HepG2 (cell line): ENCODE data around the gene LRRC25. TPM values are rescaled to one million over a fixed set of nuclear protein-coding genes. Genes with fewer than 3 reads are reported as not detected.

Experiments
- BCLAF1 ChIP-seq: fragments of 450-650 bp; IDR thresholded peaks from 2 replicates; pipeline ENCODE4 v1.6.1; 2017; ENCODE audit warnings: mild to moderate bottlenecking
- CBX5 ChIP-seq: sonication (generic); formaldehyde crosslinking; IDR thresholded peaks from 2 replicates; pipeline ENCODE4 v1.4.0; 2020; ENCODE audit warnings: missing genetic modification reagents, borderline replicate concordance
- CEBPZ ChIP-seq: IDR thresholded peaks from 2 replicates; pipeline ENCODE4 v1.6.1; 2012; ENCODE audit warnings: low read length, improper control_type of control experiment
- GABPA ChIP-seq, 2 experiments: IDR thresholded peaks; 2 replicates each; pipeline ENCODE4 v1.6.1; 2011 to 2016; ENCODE audit warnings: low read depth in 2 of 2, low read length in 1 of 2, missing biosample characterization in 1 of 2, missing genetic modification characterization in 1 of 2
- KDM2A ChIP-seq: sonication (generic); formaldehyde crosslinking; IDR thresholded peaks from 2 replicates; pipeline ENCODE4 v1.4.0; 2020; ENCODE audit warnings: low read depth, missing genetic modification reagents, borderline replicate concordance
- MYC ChIP-seq: sonication (generic); formaldehyde crosslinking; IDR thresholded peaks from 2 replicates; pipeline ENCODE4 v1.9.0; 2021; ENCODE audit warnings: missing genetic modification reagents, borderline replicate concordance
- PATZ1 ChIP-seq: sonication (generic); formaldehyde crosslinking; IDR thresholded peaks from 2 replicates; pipeline ENCODE4 v1.4.0; 2020; ENCODE audit warnings: missing genetic modification reagents
- RXRA ChIP-seq: sonication (generic); formaldehyde crosslinking; IDR thresholded peaks from 2 replicates; pipeline ENCODE4 v1.5.1; 2020; ENCODE audit warnings: missing genetic modification reagents
- TEAD3 ChIP-seq: optimal IDR thresholded peaks from 2 replicates; pipeline ENCODE3; 2016; ENCODE audit warnings: borderline replicate concordance
- ZNF136 ChIP-seq: sonication (generic); formaldehyde crosslinking; IDR thresholded peaks from 2 replicates; pipeline ENCODE4 v1.8.1; 2022; ENCODE audit warnings: low read depth, mild to moderate bottlenecking, moderate library complexity, missing genetic modification reagents
- ZNF33A ChIP-seq: sonication (generic); formaldehyde crosslinking; IDR thresholded peaks from 2 replicates; pipeline ENCODE4 v1.5.1; 2020; ENCODE audit warnings: missing genetic modification reagents, mild to moderate bottlenecking, moderate library complexity, borderline replicate concordance
- ZNF441 ChIP-seq: sonication (generic); formaldehyde crosslinking; IDR thresholded peaks from 2 replicates; pipeline ENCODE4 v1.7.0; 2021; ENCODE audit warnings: missing genetic modification reagents, borderline replicate concordance
- polyA plus RNA-seq, 8 experiments: library from polyadenylated mRNA; depleted of rRNA in 3 of 8; stranded (reverse) in 7 of 8; unstranded in 1 of 8; fragments of >200 nt; fragmentation: Illumina TruSeq in 4 of 8; extraction: Trizol in 4 of 8; gene quantifications; 2 replicates each; pipeline versions ENCODE4 v1.2.1 to v1.2.3, GENCODE V29; 2011 to 2016; ENCODE audit warnings: low read depth in 4 of 8, missing spikeins in 1 of 8, mixed read lengths in 1 of 8; ENCODE audit not compliant: insufficient read depth in 1 of 8
- total RNA-seq, 5 experiments: library from RNA; depleted of rRNA; stranded (reverse); fragments of >200 nt; fragmentation: Illumina TruSeq; extraction: Trizol; gene quantifications; 2 replicates each; pipeline ENCODE4 v1.2.3, GENCODE V29; 2016; ENCODE audit warnings: low read depth in 1 of 5
- TF ChIP-seq, protein P1 (sequence below): sonication (generic); formaldehyde crosslinking; IDR thresholded peaks from 2 replicates; pipeline ENCODE4 v1.5.1; 2020; ENCODE audit warnings: missing genetic modification reagents, mild to moderate bottlenecking, borderline replicate concordance
- TF ChIP-seq, protein P2 (sequence below): sonication (generic); formaldehyde crosslinking; IDR thresholded peaks from 2 replicates; pipeline ENCODE4 v1.4.0; 2020; ENCODE audit warnings: missing genetic modification reagents

Gene LRRC25
- total and polyA plus RNA-seq, 2 of the 13 experiments (the other 11 are each of a cell fraction or from before 2014, with no cell fraction given), result 0.13 to 0.53 TPM

- TF ChIP-seq PATZ1 (CRISPR knock-in tag) (peak; percentile 68), RXRA (CRISPR knock-in tag) (peak; percentile 70), ZNF136 (no peak), ZNF441 (no peak), CBX5 (CRISPR knock-in tag) (no peak), ZNF33A (no peak), CEBPZ (no peak), BCLAF1 (no peak), TEAD3 (no peak), KDM2A (0 out of 2 replicates have a peak, but pooled peaks have one; percentile 46), GABPA (IDR thresholded peaks at IDR 0.05; ENCODE audit: low read depth, low read length) (no peak), GABPA (CRISPR knock-in tag; IDR thresholded peaks at IDR 0.05; ENCODE audit: low read depth) (0 out of 2 replicates have a peak, but pooled peaks have one; percentile 30), MYC (no peak)
- TF ChIP-seq, protein P1, sequence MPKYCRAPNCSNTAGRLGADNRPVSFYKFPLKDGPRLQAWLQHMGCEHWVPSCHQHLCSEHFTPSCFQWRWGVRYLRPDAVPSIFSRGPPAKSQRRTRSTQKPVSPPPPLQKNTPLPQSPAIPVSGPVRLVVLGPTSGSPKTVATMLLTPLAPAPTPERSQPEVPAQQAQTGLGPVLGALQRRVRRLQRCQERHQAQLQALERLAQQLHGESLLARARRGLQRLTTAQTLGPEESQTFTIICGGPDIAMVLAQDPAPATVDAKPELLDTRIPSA, result no peak
- TF ChIP-seq, protein P2, sequence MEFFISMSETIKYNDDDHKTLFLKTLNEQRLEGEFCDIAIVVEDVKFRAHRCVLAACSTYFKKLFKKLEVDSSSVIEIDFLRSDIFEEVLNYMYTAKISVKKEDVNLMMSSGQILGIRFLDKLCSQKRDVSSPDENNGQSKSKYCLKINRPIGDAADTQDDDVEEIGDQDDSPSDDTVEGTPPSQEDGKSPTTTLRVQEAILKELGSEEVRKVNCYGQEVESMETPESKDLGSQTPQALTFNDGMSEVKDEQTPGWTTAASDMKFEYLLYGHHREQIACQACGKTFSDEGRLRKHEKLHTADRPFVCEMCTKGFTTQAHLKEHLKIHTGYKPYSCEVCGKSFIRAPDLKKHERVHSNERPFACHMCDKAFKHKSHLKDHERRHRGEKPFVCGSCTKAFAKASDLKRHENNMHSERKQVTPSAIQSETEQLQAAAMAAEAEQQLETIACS (CRISPR knock-in tag), result no peak
These were observed 39.5 kb upstream of the LRRC25 start (continued) for GRCh38 chr19:18436671-18437490.
